Stomach (tissue), 4 donors: ENCODE data around the gene WNT3.

Experiments
- POLR2AphosphoS5 ChIP-seq, 3 donors: sonication (generic); formaldehyde crosslinking; IDR thresholded peaks; one replicate each; pipeline ENCODE4 v1.6.1; 2016; ENCODE audit warnings: antibody characterized with exemption in 3 of 3
- TF ChIP-seq, protein P1 (sequence below), 7 experiments: fragments of 450-650 bp in 4 of 7; fragments of 200-600 bp in 3 of 7; sonication (generic) in 3 of 7; IDR thresholded peaks; one replicate each; pipeline ENCODE4 v1.5.1; 2016 to 2019; ENCODE audit warnings: antibody characterized with exemption in 7 of 7, control low read depth in 2 of 7, mild to moderate bottlenecking in 1 of 7

DNA sequence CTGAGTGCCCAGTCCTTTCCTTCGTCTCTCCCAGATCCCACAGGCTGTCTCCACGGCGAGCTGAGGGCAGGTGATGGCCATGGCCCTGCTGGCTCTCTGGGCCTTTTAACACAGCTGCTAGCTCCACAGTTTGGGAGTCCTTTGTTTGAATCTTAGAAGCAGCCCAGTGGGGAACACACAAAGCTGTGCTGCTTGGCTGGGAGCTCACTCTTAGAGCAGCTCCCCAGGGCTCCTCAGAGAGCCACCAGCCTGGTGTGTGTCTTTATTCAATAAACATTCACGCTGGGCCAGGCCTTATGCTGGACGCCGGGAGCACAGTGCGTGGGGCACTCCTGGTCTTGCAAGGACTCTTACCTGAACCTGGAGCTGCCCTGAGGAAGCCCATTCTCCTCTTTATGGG is 29.7 kb downstream of the WNT3 start:
- TF ChIP-seq, protein P1, sequence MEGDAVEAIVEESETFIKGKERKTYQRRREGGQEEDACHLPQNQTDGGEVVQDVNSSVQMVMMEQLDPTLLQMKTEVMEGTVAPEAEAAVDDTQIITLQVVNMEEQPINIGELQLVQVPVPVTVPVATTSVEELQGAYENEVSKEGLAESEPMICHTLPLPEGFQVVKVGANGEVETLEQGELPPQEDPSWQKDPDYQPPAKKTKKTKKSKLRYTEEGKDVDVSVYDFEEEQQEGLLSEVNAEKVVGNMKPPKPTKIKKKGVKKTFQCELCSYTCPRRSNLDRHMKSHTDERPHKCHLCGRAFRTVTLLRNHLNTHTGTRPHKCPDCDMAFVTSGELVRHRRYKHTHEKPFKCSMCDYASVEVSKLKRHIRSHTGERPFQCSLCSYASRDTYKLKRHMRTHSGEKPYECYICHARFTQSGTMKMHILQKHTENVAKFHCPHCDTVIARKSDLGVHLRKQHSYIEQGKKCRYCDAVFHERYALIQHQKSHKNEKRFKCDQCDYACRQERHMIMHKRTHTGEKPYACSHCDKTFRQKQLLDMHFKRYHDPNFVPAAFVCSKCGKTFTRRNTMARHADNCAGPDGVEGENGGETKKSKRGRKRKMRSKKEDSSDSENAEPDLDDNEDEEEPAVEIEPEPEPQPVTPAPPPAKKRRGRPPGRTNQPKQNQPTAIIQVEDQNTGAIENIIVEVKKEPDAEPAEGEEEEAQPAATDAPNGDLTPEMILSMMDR (IDR thresholded peaks at IDR 0.05): no peak
- no peak for TF ChIP-seq POLR2AphosphoS5 (IDR thresholded peaks at IDR 0.05)
